Astrocyte of the spinal cord (primary cell): ENCODE data around the gene SKP1.

ENCODE experiments used
- DNase-seq: peaks from one replicate; pipeline ENCODE4 v3.0.0; 2011; ENCODE audit warnings: low read depth, low spot score
- H3K4me3 ChIP-seq: 2 replicates; pipeline ENCODE4 v1.5.1; 2011; ENCODE audit warnings: low read depth, mild to moderate bottlenecking, low read length, moderate library complexity
- in situ Hi-C: cut with HindIII; loops from 2 replicates; pipeline ENCODE4 v1.10.0; 2017; ENCODE audit warnings: low sequenced_read_pairs
- TF ChIP-seq, protein P1 (sequence below): IDR thresholded peaks from 2 replicates; pipeline ENCODE4 v1.5.1; 2012; ENCODE audit warnings: low read depth, mild to moderate bottlenecking, low read length, inconsistent platforms

Gene SKP1

DNA sequence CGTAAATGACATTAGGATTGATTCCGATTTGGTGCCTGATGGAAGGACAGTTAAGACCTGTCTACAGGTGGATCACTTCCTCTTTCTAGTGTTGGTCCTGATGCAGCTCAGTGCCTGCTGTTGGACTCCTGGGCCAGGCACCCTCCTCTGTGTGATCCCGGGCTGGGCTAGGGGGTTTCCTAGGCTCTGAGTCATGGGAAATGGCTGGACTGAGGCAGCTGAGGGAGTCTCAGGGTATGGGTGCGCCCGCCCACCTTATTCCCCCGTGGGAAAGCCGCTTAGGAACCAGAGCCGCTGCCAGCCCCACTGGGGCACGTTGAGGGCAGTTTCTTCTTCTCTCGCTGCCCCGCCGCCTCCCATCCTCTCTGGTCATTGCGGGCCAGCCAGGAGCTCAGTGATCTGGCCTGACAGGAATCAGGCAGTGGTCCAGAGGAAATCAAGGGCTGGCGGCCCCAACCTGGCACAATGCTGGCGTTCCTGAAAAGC lies 49.3 kb downstream of the SKP1 start:
- in situ Hi-C loops = no loop called here
- peak; percentile 36 for DNase-seq
- H3K4me3 ChIP-seq = no peak overlapping the region
- TF ChIP-seq, protein P1, sequence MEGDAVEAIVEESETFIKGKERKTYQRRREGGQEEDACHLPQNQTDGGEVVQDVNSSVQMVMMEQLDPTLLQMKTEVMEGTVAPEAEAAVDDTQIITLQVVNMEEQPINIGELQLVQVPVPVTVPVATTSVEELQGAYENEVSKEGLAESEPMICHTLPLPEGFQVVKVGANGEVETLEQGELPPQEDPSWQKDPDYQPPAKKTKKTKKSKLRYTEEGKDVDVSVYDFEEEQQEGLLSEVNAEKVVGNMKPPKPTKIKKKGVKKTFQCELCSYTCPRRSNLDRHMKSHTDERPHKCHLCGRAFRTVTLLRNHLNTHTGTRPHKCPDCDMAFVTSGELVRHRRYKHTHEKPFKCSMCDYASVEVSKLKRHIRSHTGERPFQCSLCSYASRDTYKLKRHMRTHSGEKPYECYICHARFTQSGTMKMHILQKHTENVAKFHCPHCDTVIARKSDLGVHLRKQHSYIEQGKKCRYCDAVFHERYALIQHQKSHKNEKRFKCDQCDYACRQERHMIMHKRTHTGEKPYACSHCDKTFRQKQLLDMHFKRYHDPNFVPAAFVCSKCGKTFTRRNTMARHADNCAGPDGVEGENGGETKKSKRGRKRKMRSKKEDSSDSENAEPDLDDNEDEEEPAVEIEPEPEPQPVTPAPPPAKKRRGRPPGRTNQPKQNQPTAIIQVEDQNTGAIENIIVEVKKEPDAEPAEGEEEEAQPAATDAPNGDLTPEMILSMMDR = no peak

DNA sequence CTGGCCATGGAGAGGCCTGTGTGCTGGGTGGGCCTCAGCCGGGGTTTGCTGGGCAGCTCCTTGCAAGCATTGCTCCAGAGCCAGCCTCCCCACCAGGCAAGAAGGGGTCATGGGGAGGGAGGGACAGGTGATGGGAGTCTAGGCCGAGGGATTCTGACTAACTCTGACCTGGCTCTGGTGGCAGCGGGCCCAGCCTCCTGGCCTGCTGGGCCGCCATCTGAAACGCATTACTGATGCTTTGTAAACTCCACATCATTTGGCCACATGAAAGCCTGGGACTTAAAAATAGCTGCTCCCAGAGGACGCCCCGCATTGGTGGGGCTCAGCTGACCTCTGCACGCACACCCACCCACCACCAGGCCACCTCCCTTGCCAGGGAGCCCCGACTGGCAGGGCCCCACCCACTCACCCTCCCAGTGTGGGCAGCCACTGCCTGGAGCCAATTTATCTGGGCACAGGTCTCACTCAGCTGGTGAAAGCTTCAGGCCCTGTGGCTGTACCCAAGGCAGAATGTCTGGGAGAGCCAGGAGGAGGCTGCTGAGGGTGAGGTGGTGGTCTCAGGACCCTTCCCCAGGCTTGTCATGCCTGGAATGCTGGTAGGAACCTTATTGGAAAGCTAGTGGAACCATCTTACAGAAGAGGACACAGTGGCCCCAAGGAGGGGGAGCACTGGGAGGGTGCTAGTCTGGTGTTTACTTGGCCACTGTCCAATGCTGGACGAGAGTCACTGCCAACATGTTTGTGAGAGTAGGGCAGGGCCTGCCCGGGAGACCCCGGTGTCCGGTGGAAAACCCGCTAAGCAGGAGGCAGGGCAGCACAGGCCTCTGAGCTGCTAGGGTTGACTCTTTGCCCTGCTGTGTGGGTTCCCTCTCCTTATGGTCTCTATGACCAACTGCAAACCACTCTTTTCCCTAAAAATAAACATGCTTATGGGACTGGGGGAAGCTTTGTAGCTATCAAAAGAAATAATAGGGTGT lies 51.4 kb downstream of the SKP1 start:
- H3K4me3 ChIP-seq = no peak overlapping the region
- TF ChIP-seq, protein P1 = no peak
- in situ Hi-C loops = no loop called here
- peak; percentile 96 for DNase-seq

DNA sequence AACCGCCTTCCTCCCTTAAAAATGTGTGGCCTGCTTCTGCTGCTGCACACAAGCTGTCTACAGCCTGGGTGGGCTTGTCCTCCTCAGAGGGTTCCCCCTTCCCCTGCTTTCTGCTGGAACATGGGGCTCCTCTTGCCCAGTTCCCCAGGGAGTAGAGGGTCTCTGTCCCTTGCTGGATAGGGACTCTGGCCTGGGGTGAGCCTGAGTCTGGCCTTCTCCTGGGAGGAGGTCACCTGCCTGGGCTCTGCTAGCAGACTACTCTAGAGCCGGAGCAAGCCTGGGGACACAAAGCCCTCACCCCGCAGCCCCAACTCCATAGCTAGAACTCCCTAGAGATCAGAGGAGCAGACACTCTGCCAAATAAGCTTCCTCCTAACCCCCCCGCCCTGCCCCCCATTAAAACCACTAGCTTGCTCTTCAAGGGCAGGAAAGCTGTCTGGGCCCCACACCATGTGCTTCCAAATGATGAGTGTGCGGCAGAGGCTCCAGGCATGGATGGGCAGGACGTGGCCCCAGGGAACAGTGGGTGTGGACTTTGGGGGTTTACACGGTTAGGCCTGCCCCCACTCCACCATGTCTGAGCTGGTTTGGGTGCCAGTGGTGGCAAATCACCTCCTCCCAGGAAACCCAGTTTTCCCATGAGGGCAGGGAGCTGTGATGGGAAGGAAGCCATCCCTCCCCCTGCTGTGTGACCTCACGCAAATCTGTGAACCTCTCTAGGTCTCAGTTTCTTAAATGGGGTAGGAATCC lies 52.3 kb downstream of the SKP1 start:
- TF ChIP-seq, protein P1 = no peak
- DNase-seq = peak; percentile 75
- H3K4me3 ChIP-seq = no peak overlapping the region
- in situ Hi-C loops = no loop called here

DNA sequence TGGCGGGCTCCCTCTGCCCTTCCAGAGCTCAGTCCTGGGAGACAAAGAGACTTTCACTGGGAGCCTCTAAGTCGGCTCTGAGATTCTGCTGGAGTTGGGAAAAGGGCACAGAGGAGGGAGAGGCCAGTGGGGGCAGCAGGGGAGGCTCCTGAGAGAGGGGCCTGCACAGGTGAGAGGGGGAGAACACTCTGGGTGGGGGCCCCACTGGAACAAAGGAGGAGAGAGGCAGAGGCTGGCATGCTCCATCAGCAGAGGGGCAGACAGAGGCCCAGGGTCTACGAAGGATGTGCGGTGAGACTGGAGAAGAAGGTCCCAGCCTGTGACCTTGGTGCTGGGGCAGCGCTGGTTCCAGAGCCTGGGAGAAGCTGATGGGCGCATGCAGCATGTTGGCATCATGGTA lies 53.4 kb downstream of the SKP1 start:
- H3K4me3 ChIP-seq = no peak overlapping the region
- TF ChIP-seq, protein P1 = no peak
- no peak for DNase-seq
- in situ Hi-C loops = no loop called here

DNA sequence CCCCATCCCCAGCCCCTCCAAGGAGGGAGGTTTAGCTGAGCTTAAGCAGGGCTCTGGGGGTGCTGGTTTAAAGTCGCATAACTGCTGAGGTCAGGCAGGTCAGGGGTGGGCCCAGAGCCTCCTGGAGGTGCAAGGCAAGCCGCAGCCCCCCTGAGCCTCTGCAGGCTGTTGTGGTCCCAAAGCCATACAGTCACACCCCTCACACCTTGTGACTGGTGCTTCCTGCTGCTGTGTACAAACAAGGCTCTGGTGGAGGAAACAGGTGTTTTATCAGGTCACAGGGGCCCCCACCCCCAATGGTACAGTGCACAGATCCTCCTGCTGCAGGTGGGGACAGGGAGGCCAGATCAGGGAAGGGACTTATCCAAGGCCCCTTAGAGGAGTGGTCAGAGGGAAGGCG lies 54.2 kb downstream of the SKP1 start:
- H3K4me3 ChIP-seq = no peak overlapping the region
- in situ Hi-C loops = no loop called here
- TF ChIP-seq, protein P1 = no peak
- DNase-seq = no peak

DNA sequence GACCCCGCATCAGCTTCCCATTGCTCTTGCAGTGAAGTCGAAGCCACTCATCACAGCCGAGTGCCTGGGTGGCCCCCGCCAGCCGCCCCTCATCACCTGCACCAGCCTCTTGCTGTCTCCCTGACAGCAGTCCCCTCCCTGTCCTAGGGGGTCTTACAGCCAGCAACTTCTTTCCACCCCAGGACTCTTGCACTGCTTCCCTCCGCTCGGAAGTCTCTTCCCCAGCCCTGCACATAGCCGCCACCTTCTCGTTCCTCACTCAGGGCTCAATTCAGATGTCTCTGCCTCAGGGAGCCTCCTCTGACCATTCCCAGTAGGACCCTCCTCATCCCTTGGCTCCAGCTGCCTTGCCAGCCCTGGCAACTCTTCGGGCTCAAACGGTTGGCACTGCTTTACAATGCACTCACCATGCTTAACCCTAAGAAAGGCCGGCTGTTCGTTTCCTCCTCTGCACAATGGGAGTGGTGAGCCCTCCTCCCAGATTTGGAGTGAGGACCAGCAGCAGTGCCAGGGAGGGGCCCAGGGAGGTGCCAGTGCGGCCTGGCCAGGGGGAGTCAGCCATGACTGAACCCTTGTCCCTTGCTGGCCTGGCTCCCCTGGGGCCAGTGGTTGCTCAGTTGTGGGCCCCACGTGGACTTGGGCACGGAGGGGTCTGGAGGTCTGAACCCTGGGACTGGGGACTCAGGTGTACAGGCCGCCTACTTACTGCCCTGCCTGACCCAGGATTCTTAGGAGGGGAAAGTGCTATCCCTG lies 56.2 kb downstream of the SKP1 start:
- in situ Hi-C loops = no loop called here
- TF ChIP-seq, protein P1 = no peak

More for the DNA sequence above, 56.2 kb downstream of the SKP1 start:
- no peak overlapping the region for H3K4me3 ChIP-seq
- DNase-seq = no peak
